GM10266 (cell line): ENCODE measurements around the gene KCTD16.

Source experiments
- DNase-seq: peaks from one replicate; pipeline ENCODE4 v3.0.0; 2012; ENCODE audit errors: extremely low spot score
- TF ChIP-seq, protein P1 (sequence below): IDR thresholded peaks from 2 replicates; pipeline ENCODE4 v1.5.1; 2012; ENCODE audit warnings: mild to moderate bottlenecking, low read depth; ENCODE audit not compliant: control insufficient read depth, insufficient read depth; ENCODE audit errors: missing control alignments

Gene KCTD16

GRCh38 chr5:144206141-144206540, 35.5 kb downstream of the KCTD16 start:
- TF ChIP-seq, protein P1, sequence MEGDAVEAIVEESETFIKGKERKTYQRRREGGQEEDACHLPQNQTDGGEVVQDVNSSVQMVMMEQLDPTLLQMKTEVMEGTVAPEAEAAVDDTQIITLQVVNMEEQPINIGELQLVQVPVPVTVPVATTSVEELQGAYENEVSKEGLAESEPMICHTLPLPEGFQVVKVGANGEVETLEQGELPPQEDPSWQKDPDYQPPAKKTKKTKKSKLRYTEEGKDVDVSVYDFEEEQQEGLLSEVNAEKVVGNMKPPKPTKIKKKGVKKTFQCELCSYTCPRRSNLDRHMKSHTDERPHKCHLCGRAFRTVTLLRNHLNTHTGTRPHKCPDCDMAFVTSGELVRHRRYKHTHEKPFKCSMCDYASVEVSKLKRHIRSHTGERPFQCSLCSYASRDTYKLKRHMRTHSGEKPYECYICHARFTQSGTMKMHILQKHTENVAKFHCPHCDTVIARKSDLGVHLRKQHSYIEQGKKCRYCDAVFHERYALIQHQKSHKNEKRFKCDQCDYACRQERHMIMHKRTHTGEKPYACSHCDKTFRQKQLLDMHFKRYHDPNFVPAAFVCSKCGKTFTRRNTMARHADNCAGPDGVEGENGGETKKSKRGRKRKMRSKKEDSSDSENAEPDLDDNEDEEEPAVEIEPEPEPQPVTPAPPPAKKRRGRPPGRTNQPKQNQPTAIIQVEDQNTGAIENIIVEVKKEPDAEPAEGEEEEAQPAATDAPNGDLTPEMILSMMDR: no peak
- no peak for DNase-seq

DNA sequence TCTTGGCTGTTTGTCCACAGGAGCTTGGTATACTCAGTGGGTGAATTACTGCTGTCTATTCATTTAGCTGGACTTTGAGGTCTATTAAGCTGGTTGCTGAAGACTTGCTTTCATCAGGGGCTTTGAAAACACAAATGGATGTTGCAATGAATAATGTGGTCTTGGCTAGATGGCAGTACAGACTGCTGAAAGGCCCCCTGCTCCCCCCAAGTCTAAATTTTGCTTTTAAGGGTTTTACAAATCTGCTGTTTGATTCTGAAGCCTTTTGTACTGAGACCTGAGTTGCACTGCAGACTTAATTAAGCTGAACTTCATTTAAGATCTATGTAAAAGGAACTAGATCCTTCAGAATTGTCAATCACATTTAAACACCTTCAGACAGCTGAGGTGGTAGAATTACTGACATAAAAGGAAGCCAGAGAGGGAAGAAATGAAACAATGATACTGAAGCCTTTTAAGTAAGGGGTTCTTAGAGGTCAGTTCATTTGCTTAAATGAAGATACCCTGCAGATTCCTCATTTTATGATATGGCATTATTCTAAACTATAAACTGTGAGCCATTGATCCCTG, 37.3 kb downstream of the KCTD16 start:
- TF ChIP-seq, protein P1: no peak
- no peak for DNase-seq

GRCh38 chr5:144209361-144209760, 38.7 kb downstream of the KCTD16 start:
- TF ChIP-seq, protein P1: no peak
- DNase-seq: no peak

DNA sequence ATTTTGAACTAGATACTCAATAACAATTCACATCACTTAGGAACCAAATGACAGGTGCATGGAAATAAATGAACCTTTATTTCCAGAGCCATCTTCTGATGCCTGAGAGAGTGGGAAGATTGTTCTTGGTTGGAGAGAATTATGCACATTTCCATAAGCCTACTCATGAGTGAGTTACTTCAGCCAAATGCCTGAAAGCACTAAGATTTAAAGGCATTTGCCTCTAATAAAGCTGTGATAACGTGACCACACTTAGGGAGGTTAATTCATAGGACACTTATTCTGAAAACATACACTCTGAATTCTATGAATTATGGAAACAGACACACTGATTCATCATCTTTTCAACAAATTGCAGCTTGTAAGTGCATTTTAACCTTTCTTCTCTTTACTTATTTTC, 40.0 kb downstream of the KCTD16 start:
- no peak for DNase-seq
- TF ChIP-seq, protein P1: no peak

GRCh38 chr5:144219869-144220268, 49.2 kb downstream of the KCTD16 start:
- DNase-seq: no peak
- TF ChIP-seq, protein P1: no peak

- no peak for DNase-seq
- TF ChIP-seq, protein P1: no peak
Measured at GRCh38 chr5:144227363-144227999, 56.8 kb downstream of the KCTD16 start.

- no peak for DNase-seq
Measured at GRCh38 chr5:144230806-144231205, 60.1 kb downstream of the KCTD16 start.

More at GRCh38 chr5:144230806-144231205, 60.1 kb downstream of the KCTD16 start:
- TF ChIP-seq, protein P1: no peak
